DND-41 (cell line): ENCODE results near the gene VASP.

Experiments
- ATAC-seq: fragments of 200-7000 bp; cut with Tn5 transposase; 3 replicates; pipeline ENCODE4 v1.9.1; 2021; ENCODE audit warnings: low read depth; ENCODE audit not compliant: insufficient read depth
- DNase-seq: peaks from one replicate; pipeline ENCODE4 v3.0.0-alpha.2; 2020
- H2AFZ ChIP-seq: 2 replicates; pipeline ENCODE4 v1.6.0; 2012; ENCODE audit warnings: low read depth, low read length
- H3K27ac ChIP-seq: 2 replicates; pipeline ENCODE4 v1.5.1; 2012; ENCODE audit warnings: low read length, inconsistent platforms
- H3K27me3 ChIP-seq: fragments of 200-600 bp; sonication (generic); 2 replicates; pipeline ENCODE4 v1.6.0; 2012; ENCODE audit warnings: low read length, mild to moderate bottlenecking, inconsistent platforms; ENCODE audit not compliant: insufficient read depth, poor library complexity
- H3K36me3 ChIP-seq: 2 replicates; pipeline ENCODE4 v1.5.1; 2012; ENCODE audit warnings: low read length, inconsistent platforms; ENCODE audit not compliant: insufficient read depth
- H3K4me1 ChIP-seq: 2 replicates; pipeline ENCODE4 v1.5.1; 2012; ENCODE audit warnings: mild to moderate bottlenecking, low read length; ENCODE audit not compliant: insufficient read depth
- H3K4me2 ChIP-seq: 2 replicates; pipeline ENCODE4 v1.6.0; 2012; ENCODE audit warnings: mild to moderate bottlenecking, moderate library complexity, low read length, inconsistent platforms; ENCODE audit not compliant: insufficient read depth
- H3K4me3 ChIP-seq, 2 experiments: fragments of 200-600 bp in 1 of 2; shearing (Covaris generic) in 1 of 2; 2 replicates each; pipeline ENCODE4 v1.5.1; 2012 to 2016; ENCODE audit warnings: inconsistent platforms in 2 of 2, low read length in 2 of 2, mild to moderate bottlenecking in 2 of 2, low read depth in 1 of 2, moderate library complexity in 1 of 2
- H3K79me2 ChIP-seq: 2 replicates; pipeline ENCODE4 v1.6.0; 2012; ENCODE audit warnings: low read length, inconsistent platforms; ENCODE audit not compliant: insufficient read depth
- H3K9ac ChIP-seq: 2 replicates; pipeline ENCODE4 v1.6.0; 2012; ENCODE audit warnings: low read depth, mild to moderate bottlenecking, inconsistent platforms, low read length, moderate library complexity
- H3K9me3 ChIP-seq: 2 replicates; pipeline ENCODE4 v1.5.1; 2012; ENCODE audit warnings: low read length, moderate library complexity, mild to moderate bottlenecking, inconsistent platforms; ENCODE audit not compliant: insufficient read depth, severe bottlenecking
- H4K20me1 ChIP-seq: 2 replicates; pipeline ENCODE4 v1.6.0; 2012; ENCODE audit warnings: low read length; ENCODE audit not compliant: insufficient read depth
- CTCF ChIP-seq: IDR thresholded peaks from 2 replicates; pipeline ENCODE4 v1.5.1; 2012; ENCODE audit warnings: borderline replicate concordance, low read length, moderate library complexity, mild to moderate bottlenecking; ENCODE audit not compliant: poor library complexity, severe bottlenecking; ENCODE audit errors: extremely low read depth
- EZH2 ChIP-seq: IDR thresholded peaks from 3 replicates; pipeline ENCODE4 v1.6.1; 2012; ENCODE audit warnings: borderline replicate concordance, low read depth, mild to moderate bottlenecking, moderate library complexity, low read length, inconsistent platforms; ENCODE audit not compliant: severe bottlenecking

VASP gene

GRCh38 chr19:45553464-45553863 is 46.2 kb downstream of the VASP start:
- Histone ChIP-seq H2AFZ (no peak overlapping the region), H3K27me3 (no peaks in the 10 kb centered on the region), H3K27ac (no peak overlapping the region), H3K9ac (no peak overlapping the region), H3K4me2 (no peak overlapping the region), H3K4me1 (no peaks in the 10 kb centered on the region), H3K9me3 (no peaks in the 10 kb centered on the region), H3K36me3 (peaks cover 7% of the 10 kb centered on the region), H4K20me1 (peaks cover 11% of the 10 kb centered on the region), H3K4me3 (no peak overlapping the region), H3K79me2 (no peaks in the 10 kb centered on the region; the same call in 1 of the 2 replicates)
- no peak for DNase-seq
- no peak for TF ChIP-seq CTCF
- no peak for TF ChIP-seq EZH2
- ATAC-seq: no peak

- no peak overlapping the region for H3K4me3 ChIP-seq
- no peaks in the 10 kb centered on the region; the same call in 1 of the 2 replicates for H3K79me2 ChIP-seq
- no peaks in the 10 kb centered on the region for H3K27me3 ChIP-seq
- ATAC-seq: no peak
- H3K4me1 ChIP-seq: no peaks in the 10 kb centered on the region
- H2AFZ ChIP-seq: no peak overlapping the region
- H3K4me2 ChIP-seq: no peak overlapping the region
- H3K9ac ChIP-seq: no peak overlapping the region
- DNase-seq: no peak
- H4K20me1 ChIP-seq: peaks cover 11% of the 10 kb centered on the region
- no peaks in the 10 kb centered on the region for H3K9me3 ChIP-seq
- TF ChIP-seq CTCF (no peak), EZH2 (no peak)
- no peak overlapping the region for H3K27ac ChIP-seq
- peaks cover 7% of the 10 kb centered on the region for H3K36me3 ChIP-seq
Observed at GRCh38 chr19:45554481-45554880, 47.2 kb downstream of the VASP start.

- Histone ChIP-seq H3K27me3 (no peaks in the 10 kb centered on the region), H3K79me2 (peaks cover 2% of the 10 kb centered on the region; the same call in 1 of the 2 replicates), H3K27ac (no peak overlapping the region), H2AFZ (no peak overlapping the region), H3K4me1 (no peaks in the 10 kb centered on the region), H3K9ac (no peak overlapping the region), H3K9me3 (no peaks in the 10 kb centered on the region), H3K36me3 (peaks cover 7% of the 10 kb centered on the region), H3K4me3 (no peak overlapping the region), H3K4me2 (no peak overlapping the region), H4K20me1 (peaks cover 11% of the 10 kb centered on the region)
- TF ChIP-seq CTCF (no peak), EZH2 (no peak)
- ATAC-seq: no peak
- DNase-seq: no peak
Observed at GRCh38 chr19:45556835-45557234, 49.6 kb downstream of the VASP start.
